Ovary (tissue), 9 donors: ENCODE data around the gene NHLRC4. TPM values are rescaled to one million over a fixed set of nuclear protein-coding genes. Genes with fewer than 3 reads are reported as not detected.

Source experiments
- DNase-seq, 5 donors: peaks; one replicate each; pipeline ENCODE4 v3.0.0-alpha.2; 2019 to 2020
- H3K27ac ChIP-seq, 2 donors: fragments of 200-600 bp; one replicate each; pipeline versions ENCODE4 v1.5.1 to v1.8.0; 2019 to 2022
- H3K27me3 ChIP-seq: fragments of 200-600 bp; one replicate; pipeline ENCODE4 v1.8.0; 2022
- H3K36me3 ChIP-seq: fragments of 200-600 bp; sonication (generic); one replicate; pipeline ENCODE4 v1.5.1; 2019
- H3K4me1 ChIP-seq: one replicate; pipeline ENCODE4 v1.8.1; 2013; ENCODE audit warnings: mild to moderate bottlenecking, moderate library complexity; ENCODE audit not compliant: insufficient read depth
- H3K4me3 ChIP-seq: fragments of 200-600 bp; sonication (generic); one replicate; pipeline ENCODE4 v1.5.1; 2017
- H3K9me3 ChIP-seq, 2 donors: fragments of 200-600 bp in 1 of 2; sonication (generic) in 1 of 2; one replicate each; pipeline versions ENCODE4 v1.5.1 to v1.8.1; 2013 to 2019; ENCODE audit warnings: mild to moderate bottlenecking in 1 of 2, moderate library complexity in 1 of 2
- EP300 ChIP-seq: sonication (generic); formaldehyde crosslinking; IDR thresholded peaks from one replicate; pipeline ENCODE4 v1.6.1; 2017; ENCODE audit warnings: antibody characterized with exemption
- POLR2A ChIP-seq: fragments of 450-650 bp; IDR thresholded peaks from one replicate; pipeline ENCODE4 v1.6.1; 2017; ENCODE audit warnings: antibody characterized with exemption, mild to moderate bottlenecking, moderate library complexity
- WGBS, 3 donors: extraction: QIAGEN DNeasy Blood & Tissue Kit in 1 of 3; methylation state at CpG; one replicate each; pipeline versions ENCODE4 v1.1.5 to v1.1.7; 2013 to 2017; 5-methylcytosine and 5-hydroxymethylcytosine counted together
- intact Hi-C, 4 donors: fragments of 100-400 bp; cut with DNase I; formaldehyde crosslinking; loops; one replicate each; pipeline versions ENCODE4 v1.11.0 to v1.15.1; 2022 to 2023
- polyA plus RNA-seq, 2 donors: library from polyadenylated mRNA; stranded (reverse); fragments of 200-250 nt in 1 of 2; fragments of 350-450 nt in 1 of 2; fragmentation: Illumina TruSeq in 1 of 2; extraction: RNeasy Lipid Tissue Mini Kit (QIAGEN cat#74804) in 1 of 2; gene quantifications; one replicate each; pipeline ENCODE4 v1.2.3, GENCODE V29; 2013 to 2014
- total RNA-seq, 7 donors: library from RNA; depleted of rRNA in 2 of 7; stranded (reverse); fragments of >200 nt in 2 of 7; fragmentation: NEBNext Ultra II Directional in 3 of 7; extraction: Animal tissue kit (Norgen Biotek cat#: 25700) in 3 of 7; gene quantifications; one replicate each; pipeline versions ENCODE4 v1.1.0 to v1.2.4, GENCODE V29; 2016 to 2023
- TF ChIP-seq, protein P1 (sequence below), 3 donors: fragments of 450-650 bp in 2 of 3; fragments of 200-600 bp in 1 of 3; IDR thresholded peaks; one replicate each; pipeline versions ENCODE4 v1.5.1 to v1.8.0; 2016 to 2022; ENCODE audit warnings: antibody characterized with exemption in 3 of 3, mild to moderate bottlenecking in 1 of 3
- donor health status: DM: no; HTN: no; CAD: no; lungs with moderate emphysema.
- donor health status: DM: no; HTN: no; CAD: no.
- donor health status: Bipolar disorder and iron deficiency.
- donor health status: DM: yes; HTN: yes; CAD: no.
- donor health status: DM: no; HTN: no; CAD: no.
- donor health status: DM: yes; HTN: yes; CAD: no.

Gene NHLRC4
- total and polyA plus RNA-seq, 9 donors, result 0.53 to 15.4 (median 5.0) TPM

DNA sequence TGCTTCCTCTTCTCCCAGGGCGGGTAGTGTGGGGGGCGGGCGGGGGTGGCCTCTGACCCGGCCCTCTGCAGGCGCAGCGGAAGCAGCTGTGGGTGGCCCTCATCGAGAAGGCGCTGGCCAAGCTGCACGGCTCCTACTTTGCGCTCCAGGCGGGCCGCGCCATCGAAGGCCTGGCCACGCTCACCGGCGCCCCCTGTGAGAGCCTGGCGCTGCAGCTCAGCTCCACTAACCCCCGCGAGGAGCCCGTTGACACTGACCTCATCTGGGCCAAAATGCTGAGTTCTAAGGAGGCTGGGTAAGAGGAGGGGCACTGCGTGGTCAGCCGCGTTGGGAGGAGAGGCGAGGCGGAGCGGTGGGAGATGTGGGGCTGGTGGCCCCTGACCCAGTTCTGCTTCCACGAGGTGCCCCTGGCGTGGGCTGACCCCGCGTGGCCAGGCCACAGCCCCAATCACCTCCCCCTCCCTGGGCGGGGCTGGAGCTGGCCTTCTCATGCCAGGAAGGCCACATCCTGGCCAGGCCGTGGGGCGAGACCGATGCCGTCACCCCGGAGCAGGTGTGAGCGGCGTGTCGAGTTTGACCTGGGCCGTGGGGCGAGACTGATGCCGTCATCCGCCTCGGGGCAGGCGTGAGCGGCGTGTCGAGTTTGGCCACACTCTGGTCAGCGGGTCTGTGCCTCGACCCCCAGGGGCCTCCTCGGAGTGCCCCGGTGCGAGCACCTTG, 17.1 kb upstream of the NHLRC4 start:
- 92% methylated on average over 49 to 54 of the region's 54 CpGs for WGBS, 3 donors
- Histone ChIP-seq H3K4me1 (peaks cover 3% of the 10 kb centered on the region), H3K36me3 (no peaks in the 10 kb centered on the region), H3K9me3 (no peaks in the 10 kb centered on the region), H3K27ac (no peak overlapping the region), H3K27me3 (no peaks in the 10 kb centered on the region), H3K4me3 (no peak overlapping the region)
- TF ChIP-seq EP300 (no peak), POLR2A (no peak)
- TF ChIP-seq, protein P1, sequence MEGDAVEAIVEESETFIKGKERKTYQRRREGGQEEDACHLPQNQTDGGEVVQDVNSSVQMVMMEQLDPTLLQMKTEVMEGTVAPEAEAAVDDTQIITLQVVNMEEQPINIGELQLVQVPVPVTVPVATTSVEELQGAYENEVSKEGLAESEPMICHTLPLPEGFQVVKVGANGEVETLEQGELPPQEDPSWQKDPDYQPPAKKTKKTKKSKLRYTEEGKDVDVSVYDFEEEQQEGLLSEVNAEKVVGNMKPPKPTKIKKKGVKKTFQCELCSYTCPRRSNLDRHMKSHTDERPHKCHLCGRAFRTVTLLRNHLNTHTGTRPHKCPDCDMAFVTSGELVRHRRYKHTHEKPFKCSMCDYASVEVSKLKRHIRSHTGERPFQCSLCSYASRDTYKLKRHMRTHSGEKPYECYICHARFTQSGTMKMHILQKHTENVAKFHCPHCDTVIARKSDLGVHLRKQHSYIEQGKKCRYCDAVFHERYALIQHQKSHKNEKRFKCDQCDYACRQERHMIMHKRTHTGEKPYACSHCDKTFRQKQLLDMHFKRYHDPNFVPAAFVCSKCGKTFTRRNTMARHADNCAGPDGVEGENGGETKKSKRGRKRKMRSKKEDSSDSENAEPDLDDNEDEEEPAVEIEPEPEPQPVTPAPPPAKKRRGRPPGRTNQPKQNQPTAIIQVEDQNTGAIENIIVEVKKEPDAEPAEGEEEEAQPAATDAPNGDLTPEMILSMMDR (IDR thresholded peaks at IDR 0.05), result no peak
- no peak for DNase-seq
- intact Hi-C loops, result loop anchor here in 2 of 4 donors (10.0 kb wide), 1 partner anchor 115 kb away; the partner anchor contains the start of gene RHOT2 (in 2 of the 2)

DNA sequence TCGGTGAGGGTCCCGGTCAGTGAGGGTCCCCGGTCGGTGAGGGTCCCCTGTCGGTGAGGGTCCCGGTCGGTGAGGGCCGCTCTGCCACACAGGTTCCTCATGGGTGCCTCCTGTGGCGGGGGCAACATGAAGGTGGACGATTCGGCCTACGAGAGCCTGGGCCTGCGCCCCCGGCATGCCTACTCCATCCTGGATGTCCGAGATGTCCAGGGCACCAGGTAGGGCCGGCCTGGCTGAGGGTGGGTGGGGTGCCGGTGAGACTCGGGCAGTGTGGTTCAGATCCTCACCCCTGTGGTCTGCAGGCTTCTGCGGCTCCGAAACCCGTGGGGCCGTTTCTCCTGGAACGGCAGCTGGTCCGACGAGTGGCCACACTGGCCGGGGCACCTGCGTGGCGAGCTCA, 15.6 kb upstream of the NHLRC4 start:
- intact Hi-C loops, result no loop called here
- H3K36me3 ChIP-seq, result no peaks in the 10 kb centered on the region
- TF ChIP-seq EP300 (no peak), POLR2A (no peak)
- TF ChIP-seq, protein P1 (IDR thresholded peaks at IDR 0.05), result no peak
- no peak overlapping the region for H3K27ac ChIP-seq
- no peaks in the 10 kb centered on the region for H3K9me3 ChIP-seq
- H3K27me3 ChIP-seq, result no peaks in the 10 kb centered on the region
- no peak overlapping the region for H3K4me3 ChIP-seq
- no peak for DNase-seq
- WGBS, 3 donors, result 96% methylated on average over 21 to 28 of the region's 28 CpGs
- peaks cover 3% of the 10 kb centered on the region for H3K4me1 ChIP-seq

DNA sequence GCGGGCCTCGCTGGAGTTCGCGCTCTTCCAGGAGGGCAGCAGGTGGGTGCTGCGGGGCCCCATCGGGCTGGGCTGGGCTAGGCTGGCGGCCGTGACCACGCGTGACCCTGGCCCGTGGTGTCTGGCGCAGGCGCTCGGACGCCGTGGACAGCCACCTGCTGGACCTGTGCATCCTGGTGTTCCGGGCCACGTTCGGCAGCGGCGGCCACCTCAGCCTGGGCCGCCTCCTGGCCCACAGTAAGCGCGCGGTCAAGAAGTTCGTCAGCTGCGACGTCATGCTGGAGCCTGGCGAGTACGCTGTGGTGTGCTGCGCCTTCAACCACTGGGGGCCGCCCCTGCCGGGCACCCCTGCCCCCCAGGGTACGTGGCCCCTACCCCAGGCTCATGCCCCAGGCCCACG, 14.6 kb upstream of the NHLRC4 start:
- Histone ChIP-seq H3K27ac (no peak overlapping the region), H3K4me1 (peaks cover 2% of the 10 kb centered on the region), H3K4me3 (no peak overlapping the region), H3K27me3 (no peaks in the 10 kb centered on the region), H3K9me3 (no peaks in the 10 kb centered on the region), H3K36me3 (no peaks in the 10 kb centered on the region)
- WGBS, 3 donors, result 93 to 95% (median 94%) methylated on average over 17 to 35 of the region's 35 CpGs
- DNase-seq, result no peak
- intact Hi-C loops, result no loop called here
- no peak for TF ChIP-seq EP300
- TF ChIP-seq, protein P1 (IDR thresholded peaks at IDR 0.05), result no peak
- no peak for TF ChIP-seq POLR2A

DNA sequence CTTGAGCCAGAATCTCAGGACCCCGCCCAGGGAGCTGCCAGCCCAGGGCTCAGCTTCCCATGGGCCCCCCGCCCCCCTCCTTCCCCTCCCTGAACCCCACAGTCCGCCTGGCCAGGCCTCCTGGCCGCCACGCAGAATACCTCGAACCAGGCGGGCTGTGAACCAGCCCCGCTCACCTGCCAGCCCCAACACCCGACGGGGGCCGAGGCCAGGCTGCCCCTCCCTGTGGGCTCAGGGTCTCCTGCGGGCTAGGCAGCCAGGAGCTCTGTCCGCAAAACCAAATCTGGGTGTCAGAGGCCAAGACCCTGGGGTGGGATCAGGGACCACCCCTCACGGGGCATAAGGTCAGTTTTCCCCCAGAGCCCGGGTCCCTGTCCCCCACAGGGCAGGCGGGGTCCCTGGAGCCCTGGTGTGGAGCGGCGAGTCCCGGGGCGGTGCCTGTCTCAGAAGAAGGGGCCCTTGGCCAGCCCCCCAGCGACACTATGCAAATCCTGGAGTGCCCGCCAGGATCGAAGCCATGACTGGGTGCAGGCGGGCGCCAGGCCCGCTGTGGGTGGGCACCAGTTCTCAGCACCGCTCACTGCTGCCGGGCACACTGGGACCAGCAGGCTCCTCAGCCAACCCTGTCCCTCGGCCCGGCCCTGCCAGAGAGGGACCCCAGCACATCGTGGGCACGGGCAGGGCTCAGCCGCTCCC, 13.1 kb upstream of the NHLRC4 start:
- H3K27me3 ChIP-seq, result no peaks in the 10 kb centered on the region
- DNase-seq, result no peak
- H3K36me3 ChIP-seq, result no peaks in the 10 kb centered on the region
- no peaks in the 10 kb centered on the region for H3K4me1 ChIP-seq
- H3K9me3 ChIP-seq, result no peaks in the 10 kb centered on the region
- intact Hi-C loops, result no loop called here
- 89 to 92% (median 92%) methylated on average over 16 to 33 of the region's 33 CpGs for WGBS, 3 donors
- no peak overlapping the region for H3K27ac ChIP-seq
- TF ChIP-seq, protein P1 (IDR thresholded peaks at IDR 0.05), result no peak
- TF ChIP-seq EP300 (no peak), POLR2A (no peak)
- H3K4me3 ChIP-seq, result no peak overlapping the region
